Inflammatory macrophage treated with lipopolysaccharide for 4 hours (primary cell): ENCODE measurements around the gene ANXA8L1.
"Not testable (repeated sequence)": the region's sequence is repeated elsewhere in the genome, so short reads cannot be mapped to it uniquely, and the experiment has no call there.

Source experiments
- DNase-seq: peaks from one replicate; pipeline ENCODE4 v3.0.0-alpha.2; 2020

Gene ANXA8L1

GRCh38 chr10:46375406-46375805 is at the start of gene ANXA8L1:
ANXA8L1 (plus strand) TSS chr10:46375776; CDS start chr10:46375852, 76 bp downstream.
- not testable (repeated sequence) for DNase-seq

DNA sequence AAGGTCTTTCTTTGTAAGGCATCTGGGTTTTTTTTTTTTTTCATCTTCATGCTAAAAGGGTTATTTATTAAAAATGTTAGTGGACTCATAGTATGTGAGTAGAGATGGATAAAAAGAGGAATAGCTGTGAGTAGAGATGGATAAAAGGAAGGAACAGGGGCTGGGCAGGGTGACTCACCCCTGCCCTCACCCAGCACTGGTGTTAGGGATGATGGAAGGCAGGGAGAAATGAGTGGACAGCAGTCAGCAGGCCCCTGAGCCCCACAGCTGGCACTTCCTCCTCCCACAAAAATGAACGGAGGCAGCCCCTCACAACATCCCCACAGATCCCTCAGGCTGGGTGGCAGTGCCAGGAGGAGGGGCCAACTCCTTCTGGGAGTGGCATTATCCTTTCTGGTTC is 49.5 kb upstream of the ANXA8L1 start:
- no peak for DNase-seq

- no peak for DNase-seq
Measured at GRCh38 chr10:46326971-46327370, 48.6 kb upstream of the ANXA8L1 start.

DNA sequence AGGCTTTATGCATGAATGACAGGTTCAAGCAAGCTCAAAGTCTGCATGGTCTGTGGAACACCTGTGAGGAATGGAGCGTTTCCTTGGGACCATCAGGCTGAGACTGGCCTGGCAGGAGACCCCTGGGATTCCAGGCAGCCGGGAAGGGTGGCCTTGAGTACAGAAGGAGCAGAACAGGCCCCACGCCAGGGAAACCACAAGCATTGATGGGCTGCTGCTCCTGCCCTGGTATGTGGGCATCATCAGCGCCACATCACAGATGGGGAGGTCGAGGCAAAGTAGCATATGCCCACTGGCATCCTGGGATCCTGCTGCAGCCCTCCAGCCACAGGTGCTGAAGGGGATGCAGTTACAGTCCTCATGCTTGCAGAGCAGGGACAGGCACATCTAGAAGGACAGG is 47.9 kb upstream of the ANXA8L1 start:
- no peak for DNase-seq

DNA sequence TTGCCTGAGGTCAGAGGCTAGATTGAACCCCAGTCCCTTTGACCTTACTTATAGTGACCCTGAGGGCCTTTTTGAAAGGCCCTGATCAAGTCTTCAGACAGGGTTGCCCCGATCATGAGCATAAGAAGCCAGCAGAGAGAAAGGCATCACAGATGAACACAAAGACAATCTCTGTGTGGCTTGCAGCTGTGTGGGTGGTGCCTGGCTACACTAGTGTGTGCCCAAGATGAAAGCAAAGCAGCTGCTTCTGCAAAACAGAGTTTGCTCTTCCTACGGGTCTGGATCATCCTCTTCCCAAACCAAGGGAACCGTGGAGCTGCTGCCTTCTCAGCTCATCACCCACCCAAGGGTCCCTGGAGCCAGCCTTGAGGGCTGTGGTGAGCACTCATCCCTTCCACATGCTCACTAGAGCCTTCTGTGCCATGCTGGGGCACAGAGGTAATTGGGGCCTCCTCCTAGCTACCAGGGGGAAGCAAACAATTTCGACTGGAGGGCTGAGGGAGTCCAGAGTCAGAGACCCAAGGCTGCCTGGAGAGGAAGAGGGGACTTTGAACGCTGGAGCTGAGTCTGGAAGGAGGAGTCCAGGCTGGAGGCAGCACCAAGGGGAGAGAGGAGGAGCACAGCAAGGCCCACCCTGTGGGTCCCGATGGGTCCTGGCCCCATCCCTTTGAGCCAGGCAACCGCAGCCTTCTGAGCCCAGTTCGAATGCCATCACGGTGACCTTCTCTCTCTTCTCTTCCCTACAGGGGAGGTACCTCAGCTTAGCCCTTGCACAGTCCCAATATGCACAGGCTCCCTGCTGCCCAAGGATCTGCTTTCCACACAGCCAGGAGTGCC is 46.5 kb upstream of the ANXA8L1 start:
- DNase-seq = peak; percentile 5

DNA sequence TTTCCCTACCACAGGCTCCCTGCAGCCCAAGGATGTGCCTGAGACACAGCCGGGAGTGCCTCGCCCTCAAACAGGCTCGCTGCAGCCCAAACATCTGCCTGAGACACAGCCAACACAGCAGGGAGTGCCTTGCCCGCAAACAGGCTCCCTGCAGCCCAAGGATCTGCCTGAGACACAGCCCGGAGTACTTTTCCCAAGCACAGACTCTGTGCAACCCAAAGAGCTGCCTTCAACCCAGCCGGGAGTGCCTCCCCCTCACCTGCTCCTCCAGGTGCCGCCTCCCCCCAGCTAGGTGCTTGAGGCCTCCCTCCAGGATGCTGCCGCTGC is 45.9 kb upstream of the ANXA8L1 start:
- no peak for DNase-seq

GRCh38 chr10:46330894-46331293 is 44.7 kb upstream of the ANXA8L1 start:
- no peak for DNase-seq

DNA sequence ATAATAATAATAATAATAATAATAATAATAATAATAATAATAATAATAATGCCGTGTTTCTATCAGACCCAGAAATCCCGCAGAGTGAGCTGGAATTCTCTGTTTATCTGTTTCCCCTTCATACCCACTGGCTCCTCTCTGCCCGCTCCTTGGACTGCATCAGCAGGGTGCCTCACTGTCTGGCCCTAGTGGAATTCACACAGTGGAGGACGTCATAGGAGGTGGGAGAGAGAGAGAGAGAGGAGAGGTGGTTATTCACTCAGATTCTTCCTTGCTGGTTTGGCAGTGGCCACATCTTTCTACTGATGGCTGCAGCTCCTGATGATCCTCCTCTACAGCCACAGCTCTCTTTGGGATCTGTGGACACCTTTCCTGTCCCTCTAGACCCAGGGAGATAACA is 10.1 kb upstream of the ANXA8L1 start:
- not testable (repeated sequence) for DNase-seq

DNA sequence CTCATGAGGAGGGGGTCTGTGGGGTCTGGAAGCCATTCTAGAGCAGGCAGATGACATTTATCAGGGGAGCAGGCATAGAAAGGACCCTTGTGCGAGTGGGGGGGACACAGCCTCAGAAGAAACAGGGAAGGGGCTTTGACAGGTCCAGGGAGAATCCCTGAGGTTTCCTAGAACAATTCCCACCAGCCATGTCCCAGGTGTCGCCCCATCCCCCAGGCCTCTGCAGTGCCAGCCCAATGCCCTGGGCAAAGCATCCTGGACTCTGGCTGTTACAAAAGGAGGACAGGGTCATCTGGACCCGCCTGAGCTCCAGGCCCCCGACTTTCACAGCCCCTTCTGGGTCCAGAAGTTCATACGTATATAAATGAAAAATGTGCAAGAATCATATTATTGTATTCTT is 8.4 kb upstream of the ANXA8L1 start:
- DNase-seq = not testable (repeated sequence)

GRCh38 chr10:46367666-46368240 is 7.8 kb upstream of the ANXA8L1 start:
- not testable (repeated sequence) for DNase-seq

- not testable (repeated sequence) for DNase-seq
Measured at GRCh38 chr10:46368956-46369355, 6.6 kb upstream of the ANXA8L1 start.

DNA sequence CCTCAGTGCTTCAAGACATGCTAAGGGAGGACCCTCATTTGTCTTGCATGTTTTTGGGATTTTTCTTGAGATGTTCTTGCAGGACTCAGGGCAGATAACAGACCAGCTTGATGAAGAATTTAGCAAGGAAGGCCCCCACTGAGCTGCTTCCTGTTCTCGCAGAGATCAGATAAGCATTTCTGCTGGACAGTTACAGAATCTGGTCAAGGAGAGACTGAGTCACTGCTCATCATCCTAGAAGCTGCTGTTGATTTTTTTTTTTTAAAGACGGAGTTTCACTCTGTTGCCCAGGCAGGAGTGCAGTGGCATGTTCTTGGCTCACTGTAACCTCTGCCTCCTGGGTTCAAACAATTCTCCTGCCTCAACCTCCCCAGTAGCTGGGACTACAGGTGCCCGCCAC is 1.2 kb upstream of the ANXA8L1 start:
- DNase-seq = not testable (repeated sequence)

DNA sequence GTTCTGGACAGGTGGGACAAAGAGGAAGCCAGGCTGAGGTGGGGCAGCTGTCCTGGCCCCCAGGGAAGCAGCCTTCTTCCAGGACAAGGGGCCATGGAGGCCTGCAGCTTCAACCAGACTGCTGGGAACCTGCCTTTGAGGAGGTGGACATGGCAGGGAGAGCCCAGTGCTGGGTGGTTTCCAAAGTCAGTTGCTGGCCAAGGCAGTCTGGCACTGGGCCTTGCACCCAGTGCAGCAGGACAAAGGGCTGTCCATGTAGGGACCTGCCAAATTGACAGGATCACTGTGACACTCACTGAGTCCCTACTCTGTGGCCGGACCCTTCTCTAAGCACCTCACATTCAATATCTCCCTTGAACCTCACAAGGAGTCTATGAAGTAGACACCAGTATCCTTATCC is 1.4 kb downstream of the ANXA8L1 start:
- DNase-seq = not testable (repeated sequence)

GRCh38 chr10:46377651-46378050 is 2.1 kb downstream of the ANXA8L1 start:
- DNase-seq = not testable (repeated sequence)

DNA sequence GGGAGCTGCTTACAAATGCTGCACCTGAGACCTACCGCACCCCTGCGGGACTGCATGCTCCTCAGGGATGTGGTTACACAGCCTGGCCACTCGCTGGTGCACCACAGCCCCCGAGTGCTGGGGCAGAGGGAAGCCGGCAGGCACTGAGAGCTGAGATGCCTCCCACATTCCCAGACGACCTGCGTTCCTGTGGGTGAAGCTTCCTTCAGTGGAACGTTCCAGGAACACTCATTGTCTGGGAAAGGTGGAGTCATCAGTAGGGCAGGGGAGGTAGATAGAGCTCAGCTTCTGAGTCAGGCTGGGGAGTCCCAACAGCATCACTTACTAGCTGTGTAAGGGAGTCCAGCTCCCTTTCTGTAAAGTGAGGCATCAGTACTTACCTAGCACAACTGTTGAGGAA is 2.5 kb downstream of the ANXA8L1 start:
- DNase-seq = not testable (repeated sequence)

- not testable (repeated sequence) for DNase-seq
Measured at GRCh38 chr10:46379233-46379848, 3.8 kb downstream of the ANXA8L1 start.

DNA sequence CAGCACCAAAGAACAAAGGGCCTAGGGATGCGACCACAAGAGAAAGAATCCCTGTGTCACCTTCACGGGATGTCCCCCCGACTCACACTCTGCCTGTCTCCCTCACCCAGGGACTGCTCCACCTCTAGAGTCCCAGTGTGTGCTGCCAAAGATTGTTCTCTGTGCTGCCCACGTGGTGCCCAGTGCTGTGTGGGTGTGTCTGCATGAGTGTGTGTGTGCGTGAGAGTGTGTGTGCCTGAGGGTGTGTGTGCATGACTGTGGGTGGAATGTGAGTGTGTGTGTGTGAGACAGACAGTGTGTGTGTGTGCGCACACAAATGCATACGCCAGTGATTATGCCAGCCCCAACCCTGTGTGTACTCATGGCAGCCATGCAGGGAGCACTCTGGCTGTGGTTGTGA is 10.3 kb downstream of the ANXA8L1 start:
- DNase-seq = not testable (repeated sequence)

- DNase-seq = not testable (repeated sequence)
Measured at GRCh38 chr10:46386694-46387093, 11.1 kb downstream of the ANXA8L1 start.

GRCh38 chr10:46387309-46387902 is 11.8 kb downstream of the ANXA8L1 start:
- not testable (repeated sequence) for DNase-seq

DNA sequence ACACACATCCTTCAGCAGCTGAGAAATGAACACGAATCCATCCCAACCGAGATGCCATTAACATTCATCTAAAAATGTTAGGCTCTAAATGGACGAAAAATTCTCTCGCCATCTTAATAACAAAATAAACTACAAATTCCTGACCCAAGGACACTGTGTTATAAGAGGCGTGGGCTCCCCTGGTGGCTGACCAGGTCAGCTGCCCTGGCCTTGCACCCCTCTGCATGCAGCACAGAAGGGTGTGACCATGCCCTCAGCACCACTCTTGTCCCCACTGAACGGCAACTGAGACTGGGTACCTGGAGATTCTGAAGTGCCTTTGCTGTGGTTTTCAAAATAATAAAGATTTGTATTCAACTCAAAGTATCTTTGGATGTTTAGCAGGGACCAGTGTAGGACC is 15.8 kb downstream of the ANXA8L1 start:
- DNase-seq = not testable (repeated sequence)

DNA sequence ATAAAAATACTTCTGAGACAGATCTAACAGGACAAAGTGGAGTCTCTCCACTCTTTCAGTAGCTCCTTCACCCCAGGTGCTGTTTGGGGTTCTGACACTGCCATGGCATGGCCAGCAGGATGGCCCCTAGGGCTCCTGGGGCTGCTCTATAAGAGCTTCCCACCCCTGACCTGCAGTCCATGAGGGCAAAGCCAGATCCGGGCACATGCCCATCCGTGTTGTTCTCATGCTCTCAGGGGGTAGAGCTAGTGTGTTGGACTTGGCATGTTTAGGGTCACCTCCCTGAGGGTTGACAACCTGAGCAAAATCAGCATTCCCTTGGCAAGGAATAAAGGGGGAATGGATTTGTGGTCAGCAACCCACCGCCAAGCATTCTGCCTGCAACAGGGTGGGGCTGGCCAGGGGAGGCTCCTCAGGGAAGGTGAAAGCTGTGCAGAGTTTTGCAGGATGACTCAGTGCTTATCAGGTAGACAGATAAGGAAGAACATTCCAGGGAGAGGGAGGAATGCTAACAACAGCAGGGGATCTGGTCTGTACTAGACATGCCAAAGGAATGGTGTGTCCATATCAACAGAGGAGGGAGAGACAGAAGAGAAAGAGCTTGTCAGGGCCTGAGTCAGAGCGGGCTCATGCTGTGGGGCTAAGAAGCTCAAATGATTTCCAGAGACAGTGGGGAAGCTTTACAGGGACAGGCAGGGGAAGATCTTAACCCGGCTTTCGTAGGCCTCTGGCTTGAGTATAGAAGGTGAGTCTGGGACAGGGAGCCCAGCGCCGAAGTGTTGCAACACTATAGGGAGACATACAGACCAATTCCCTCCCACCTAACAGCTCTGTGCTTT is 21.1 kb downstream of the ANXA8L1 start:
- DNase-seq = not testable (repeated sequence)

GRCh38 chr10:46397767-46398166 is 22.2 kb downstream of the ANXA8L1 start:
- DNase-seq = not testable (repeated sequence)
